ENCODE results near the gene CD96.
"Not testable (repeated sequence)": the region's sequence is repeated elsewhere in the genome, so short reads cannot be mapped to it uniquely, and the experiment has no call there.

CD96 gene

GRCh38 chr3:111669926-111670630 lies 128.1 kb downstream of the CD96 start:
- DNase-seq (ENCODE audit: low spot score): no peak

- DNase-seq (ENCODE audit: low spot score): not testable (repeated sequence)
Observed at GRCh38 chr3:111672461-111672860, 130.5 kb downstream of the CD96 start.

- DNase-seq (ENCODE audit: low spot score): no peak
Observed at GRCh38 chr3:111675846-111676210, 133.8 kb downstream of the CD96 start.

- DNase-seq (ENCODE audit: low spot score): no peak
Observed at GRCh38 chr3:111676211-111677006, 134.4 kb downstream of the CD96 start.

- no peak for DNase-seq (ENCODE audit: low spot score)
Observed at GRCh38 chr3:111677007-111677392, 135.0 kb downstream of the CD96 start.

- DNase-seq (ENCODE audit: low spot score): no peak
Observed at GRCh38 chr3:111681661-111682426, 139.8 kb downstream of the CD96 start.

- no peak for DNase-seq (ENCODE audit: low spot score)
Observed at GRCh38 chr3:111684640-111685039, 142.6 kb downstream of the CD96 start.

- DNase-seq (ENCODE audit: low spot score): no peak
Observed at GRCh38 chr3:111688190-111688800, 146.3 kb downstream of the CD96 start.

- no peak for DNase-seq (ENCODE audit: low spot score)
Observed at GRCh38 chr3:111690242-111690641, 148.2 kb downstream of the CD96 start.

GRCh38 chr3:111691293-111691909 lies 149.4 kb downstream of the CD96 start:
- DNase-seq (ENCODE audit: low spot score): peak; percentile 37

- no peak for DNase-seq (ENCODE audit: low spot score)
Observed at GRCh38 chr3:111692593-111693552, 150.9 kb downstream of the CD96 start.

GRCh38 chr3:111694471-111694870 lies 152.5 kb downstream of the CD96 start:
- DNase-seq (ENCODE audit: low spot score): no peak

GRCh38 chr3:111695636-111696117 lies 153.7 kb downstream of the CD96 start:
- no peak for DNase-seq (ENCODE audit: low spot score)

- DNase-seq (ENCODE audit: low spot score): no peak
Observed at GRCh38 chr3:111700054-111700453, 158.1 kb downstream of the CD96 start.

GRCh38 chr3:111701292-111701906 lies 159.4 kb downstream of the CD96 start:
- DNase-seq (ENCODE audit: low spot score): no peak

Data from SK-N-DZ (cell line).